GM12878 (cell line): ENCODE results near the gene THRB. TPM values are rescaled to one million over a fixed set of nuclear protein-coding genes. Genes with fewer than 3 reads are reported as not detected.

Source experiments
- ATAC-seq: fragments of 200-7000 bp; cut with Tn5 transposase; 3 replicates; pipeline ENCODE4 v1.9.1; 2020; ENCODE audit warnings: mild to moderate bottlenecking, moderate library complexity
- BruUV-seq: library from RNA; stranded (reverse); fragments of 400-500 nt; replicated peaks from 2 replicates; lab custom pipeline; 2021; lab: Mats Ljungman, UMichigan
- CTCF ChIA-PET: fragments of 300-600 bp; sonication (Branson Sonifier 250); formaldehyde crosslinking; extraction: SDS; loops from one replicate; lab custom pipeline; 2021; ENCODE audit warnings: inconsistent platforms; lab: Yijun Ruan, JAX
- POLR2A ChIA-PET: fragments of 350-600 bp; formaldehyde crosslinking; extraction: SDS; loops from one replicate; lab custom pipeline; 2021; ENCODE audit warnings: inconsistent platforms; lab: Charles Lee
- RAD21 ChIA-PET: fragments of 300-600 bp; sonication (Branson Sonifier 250); formaldehyde crosslinking; loops from one replicate; lab custom pipeline; 2023; ENCODE audit warnings: antibody characterized with exemption; ENCODE audit not compliant: unreplicated experiment; lab: Charles Lee
- SMC1A ChIA-PET: fragments of 300-600 bp; sonication (Branson Sonifier 250); formaldehyde crosslinking; loops from one replicate; lab custom pipeline; 2023; ENCODE audit not compliant: unreplicated experiment, uncharacterized antibody; lab: Charles Lee
- DNase-seq: peaks from one replicate; pipeline ENCODE4 v3.0.0-alpha.2; 2011; ENCODE audit warnings: low read depth, low spot score
- FAIRE-seq: peaks from 3 replicates; lab custom pipeline; 2011; peaks lifted over from hg19 to GRCh38; lab: Jason Lieb, UNC
- H2AFZ ChIP-seq: 2 replicates; pipeline ENCODE4 v1.6.0; 2011; ENCODE audit warnings: low read depth, low read length, control low read depth; ENCODE audit not compliant: control insufficient read depth
- H3K27ac ChIP-seq: 2 replicates; pipeline ENCODE4 v1.5.1; 2011; ENCODE audit warnings: control low read depth; ENCODE audit not compliant: control insufficient read depth, insufficient read depth
- H3K27me3 ChIP-seq, 2 experiments: replicated peaks in 1 of 2; 2 replicates each; pipeline versions ENCODE4 v1.6.0 to v1.6.1; 2011; ENCODE audit warnings: low read length in 1 of 2; ENCODE audit not compliant: control insufficient read depth in 2 of 2, insufficient read depth in 2 of 2
- H3K36me3 ChIP-seq, 2 experiments: 2 replicates each; pipeline ENCODE4 v1.5.1; 2011; ENCODE audit warnings: low read length in 1 of 2; ENCODE audit not compliant: control insufficient read depth in 2 of 2, insufficient read depth in 2 of 2
- H3K4me1 ChIP-seq: 2 replicates; pipeline ENCODE4 v1.6.1; 2011; ENCODE audit warnings: mild to moderate bottlenecking, low read length, moderate library complexity, mixed read lengths; ENCODE audit not compliant: control insufficient read depth, insufficient read depth
- H3K4me2 ChIP-seq: 2 replicates; pipeline ENCODE4 v1.6.0; 2011; ENCODE audit warnings: control low read depth; ENCODE audit not compliant: control insufficient read depth, insufficient read depth
- H3K4me3 ChIP-seq: fragments of 200-600 bp; sonication (generic); 2 replicates; pipeline ENCODE4 v1.5.1; 2016
- H3K79me2 ChIP-seq: 2 replicates; pipeline ENCODE4 v1.6.0; 2011; ENCODE audit warnings: low read length; ENCODE audit not compliant: control insufficient read depth, insufficient read depth
- H3K9ac ChIP-seq: 2 replicates; pipeline ENCODE4 v1.8.0; 2011; ENCODE audit warnings: low read length, control low read depth, mixed read lengths; ENCODE audit not compliant: control insufficient read depth, insufficient read depth
- H3K9me3 ChIP-seq: replicated peaks from 3 replicates; pipeline ENCODE4 v1.5.1; 2011; ENCODE audit warnings: mild to moderate bottlenecking, low read length; ENCODE audit not compliant: control insufficient read depth, insufficient read depth
- H4K20me1 ChIP-seq: 2 replicates; pipeline ENCODE4 v1.6.0; 2011; ENCODE audit not compliant: control insufficient read depth, insufficient read depth
- ATF7 ChIP-seq: fragments of 450-650 bp; IDR thresholded peaks from 2 replicates; pipeline ENCODE4 v1.6.1; 2016; ENCODE audit warnings: low read depth, mild to moderate bottlenecking
- BMI1 ChIP-seq: fragments of 450-650 bp; IDR thresholded peaks from 2 replicates; pipeline ENCODE4 v1.6.1; 2016; ENCODE audit warnings: mild to moderate bottlenecking, moderate library complexity, borderline replicate concordance
- EZH2 ChIP-seq: IDR thresholded peaks from 2 replicates; pipeline ENCODE4 v1.6.1; 2012; ENCODE audit warnings: low read depth, mild to moderate bottlenecking, control low read depth, inconsistent platforms, low read length, borderline replicate concordance; ENCODE audit not compliant: control insufficient read depth
- IKZF1 ChIP-seq: fragments of 450-650 bp; conservative IDR thresholded peaks from 2 replicates; pipeline ENCODE4 v1.6.1; 2017; ENCODE audit warnings: antibody characterized with exemption, mild to moderate bottlenecking
- IKZF2 ChIP-seq, 2 experiments: fragments of 450-650 bp; IDR thresholded peaks; 2 replicates each; pipeline ENCODE4 v1.6.1; 2017; ENCODE audit warnings: mild to moderate bottlenecking in 2 of 2, moderate library complexity in 2 of 2
- RUNX3 ChIP-seq: IDR thresholded peaks from 2 replicates; pipeline ENCODE4 v1.6.1; 2012; ENCODE audit warnings: low read length, inconsistent platforms
- ZNF687 ChIP-seq: fragments of 450-650 bp; IDR thresholded peaks from 2 replicates; pipeline ENCODE4 v1.6.1; 2017; ENCODE audit warnings: mild to moderate bottlenecking, moderate library complexity
- WGBS: methylation state at CpG from one replicate; pipeline ENCODE4 v1.1.6; 2016; ENCODE audit warnings: low lambda C conversion rate; ENCODE audit not compliant: insufficient replicate concordance, insufficient coverage; ENCODE audit errors: missing lambda C conversion rate; 5-methylcytosine and 5-hydroxymethylcytosine counted together
- in situ Hi-C: fragments of 300-500 bp; cut with MboI; formaldehyde crosslinking; loops from 9 replicates; pipeline ENCODE4 v1.14.3; 2018; ENCODE audit warnings: mixed read lengths
- intact Hi-C: fragments of 100-400 bp; cut with micrococcal nuclease; formaldehyde crosslinking; loops from one replicate; pipeline ENCODE4 v1.14.2; 2022; ENCODE audit not compliant: unreplicated experiment
- polyA plus RNA-seq, 11 experiments: library from polyadenylated mRNA; depleted of rRNA in 4 of 11; unstranded in 6 of 11; stranded (reverse) in 5 of 11; fragments of >200 nt; fragmentation: Nextera tagmentation in 4 of 11; fragmentation: Illumina TruSeq in 1 of 11; extraction: Ambion mirVana in 4 of 11; extraction: Trizol in 1 of 11; gene quantifications; 1 replicate in 1 of 11; 2 replicates in 10 of 11; pipeline versions ENCODE4 v1.2.1 to v1.2.3, GENCODE V29; 2011 to 2016; ENCODE audit warnings: inconsistent platforms in 2 of 11, missing spikeins in 2 of 11, low read depth in 1 of 11
- total RNA-seq, 4 experiments: library from RNA; depleted of rRNA in 3 of 4; stranded (reverse); fragments of >200 nt in 3 of 4; fragmentation: Illumina TruSeq in 1 of 4; extraction: Trizol in 1 of 4; gene quantifications; 2 replicates each; pipeline versions ENCODE4 v1.2.1 to v1.2.3, GENCODE V29; 2013 to 2021
- TF ChIP-seq, protein P1 (sequence below): IDR thresholded peaks from 2 replicates; pipeline ENCODE4 v1.6.1; 2011; ENCODE audit warnings: borderline replicate concordance, low read depth, mild to moderate bottlenecking, moderate library complexity, mixed read lengths, low read length; ENCODE audit not compliant: insufficient read depth; ENCODE audit errors: extremely low read length

Gene THRB
- total and polyA plus RNA-seq, 10 of the 15 experiments (the other 5 are each of a cell fraction or from before 2014, with no cell fraction given) = 0.05 TPM; not detected in 9

GRCh38 chr3:24520101-24520495 is 25.4 kb upstream of the THRB start:
- ChIA-PET SMC1A (no interaction called here), RAD21 (no interaction called here), POLR2A (no interaction called here), CTCF (interaction anchor here (1.4 kb wide), 1 partner anchor 160 kb away, joined by 3 read pairs; no protein-coding TSS in a partner anchor)
- no peak overlapping the region for H3K27ac ChIP-seq
- TF ChIP-seq EZH2 = 0 out of 2 replicates have a peak, but pooled peaks have one; percentile 35
- TF ChIP-seq, protein P1, sequence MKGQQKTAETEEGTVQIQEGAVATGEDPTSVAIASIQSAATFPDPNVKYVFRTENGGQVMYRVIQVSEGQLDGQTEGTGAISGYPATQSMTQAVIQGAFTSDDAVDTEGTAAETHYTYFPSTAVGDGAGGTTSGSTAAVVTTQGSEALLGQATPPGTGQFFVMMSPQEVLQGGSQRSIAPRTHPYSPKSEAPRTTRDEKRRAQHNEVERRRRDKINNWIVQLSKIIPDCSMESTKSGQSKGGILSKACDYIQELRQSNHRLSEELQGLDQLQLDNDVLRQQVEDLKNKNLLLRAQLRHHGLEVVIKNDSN = no peak
- no peaks in the 10 kb centered on the region for H3K79me2 ChIP-seq
- no peak overlapping the region for H2AFZ ChIP-seq
- H3K4me2 ChIP-seq = no peak overlapping the region
- in situ Hi-C loops = no loop called here
- no peaks in the 10 kb centered on the region for H3K36me3 ChIP-seq
- no peak for DNase-seq
- H3K9ac ChIP-seq = no peak overlapping the region
- no TSS peak for BruUV-seq
- whole genome bisulfite sequencing = 67% methylated on average over 2 of the region's 2 CpGs
- no peak overlapping the region for H3K4me3 ChIP-seq
- peaks cover 8 to 15% of the 10 kb centered on the region in 2 experiments for H3K27me3 ChIP-seq
- H4K20me1 ChIP-seq = no peaks in the 10 kb centered on the region
- H3K4me1 ChIP-seq = no peaks in the 10 kb centered on the region
- FAIRE-seq = no peak
- no peak for ATAC-seq
- H3K9me3 ChIP-seq = no peaks in the 10 kb centered on the region
- intact Hi-C loops = no loop called here

DNA sequence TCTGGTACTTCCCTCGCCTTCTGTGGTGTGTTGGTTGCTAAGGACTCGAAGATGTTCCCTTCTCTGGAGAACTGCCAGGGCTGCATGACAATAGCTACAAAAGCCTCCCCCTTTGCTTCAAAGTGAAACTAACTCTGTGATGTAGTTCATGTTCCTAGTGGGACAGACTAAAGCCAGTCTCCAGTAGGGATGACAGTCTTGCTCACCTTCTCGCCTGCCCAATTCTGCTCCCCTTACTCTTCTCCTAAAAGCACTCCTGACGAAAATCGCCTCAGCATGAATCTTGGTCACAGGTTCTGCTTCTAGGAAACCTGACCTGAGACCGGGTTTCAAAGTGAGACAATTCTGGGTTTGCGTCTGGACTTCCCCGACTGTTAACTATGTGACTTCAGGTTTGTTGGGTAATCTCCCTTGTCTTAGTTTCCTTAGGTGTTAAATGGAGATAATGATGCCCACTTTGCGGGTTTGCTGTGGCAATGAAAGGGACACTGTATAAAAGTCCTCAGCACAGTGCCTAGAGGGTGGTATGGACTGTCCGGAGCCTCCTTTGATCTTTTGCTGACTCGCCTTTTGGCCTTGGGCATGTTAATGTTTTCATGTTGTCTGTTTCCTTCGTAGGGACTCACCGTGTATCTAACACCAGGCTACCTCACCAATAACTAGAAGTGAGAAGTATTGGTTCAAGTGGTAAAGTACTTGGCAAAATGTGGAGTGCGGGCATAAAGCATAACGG is 24.9 kb upstream of the THRB start:
- DNase-seq (peak; percentile 7), ATAC-seq (peak; percentile 82), FAIRE-seq (no peak)
- SMC1A ChIA-PET = interaction anchor here (1.2 kb wide), 1 partner anchor 14 kb away, joined by 3 read pairs; no protein-coding TSS in a partner anchor
- no peaks in the 10 kb centered on the region for H3K36me3 ChIP-seq
- 13% methylated on average over 15 of the region's 15 CpGs for WGBS
- H4K20me1 ChIP-seq = no peaks in the 10 kb centered on the region
- peak overlapping the region; percentile 39; the same call in 1 of the 2 replicates for H3K4me3 ChIP-seq
- in situ Hi-C loops = no loop called here
- no peaks in the 10 kb centered on the region for H3K9me3 ChIP-seq
- intact Hi-C loops = no loop called here
- H3K9ac ChIP-seq = no peak overlapping the region
- RAD21 ChIA-PET = no interaction called here
- no peak overlapping the region; the same call in 1 of the 2 replicates for H2AFZ ChIP-seq
- BruUV-seq = no TSS peak
- peaks cover 8 to 15% of the 10 kb centered on the region in 2 experiments for H3K27me3 ChIP-seq
- H3K4me2 ChIP-seq = peak overlapping the region; percentile 64; the same call in 1 of the 2 replicates
- no peaks in the 10 kb centered on the region for H3K79me2 ChIP-seq
- no peak overlapping the region for H3K27ac ChIP-seq
- CTCF ChIA-PET = no interaction called here
- H3K4me1 ChIP-seq = no peaks in the 10 kb centered on the region
- POLR2A ChIA-PET = no interaction called here
- TF ChIP-seq ZNF687 (no peak), BMI1 (0 out of 2 replicates have a peak, but pooled peaks have one; percentile 29), IKZF1 (0 out of 2 replicates have a peak, but pooled peaks have one; percentile 16), RUNX3 (0 out of 2 replicates have a peak, but pooled peaks have one; percentile 12), IKZF2 (IDR thresholded peaks at IDR 0.05) (peak in 1 of 2 experiments; percentile 44; a peak in 1 of 4 replicates), ATF7 (0 out of 2 replicates have a peak, but pooled peaks have one; percentile 17)
